ENCODE data around the gene MYO15A. TPM values are rescaled to one million over a fixed set of nuclear protein-coding genes. Genes with fewer than 3 reads are reported as not detected.

Gene MYO15A
- total RNA-seq, 1 donor from 2014 or later, result 0.33 TPM

DNA sequence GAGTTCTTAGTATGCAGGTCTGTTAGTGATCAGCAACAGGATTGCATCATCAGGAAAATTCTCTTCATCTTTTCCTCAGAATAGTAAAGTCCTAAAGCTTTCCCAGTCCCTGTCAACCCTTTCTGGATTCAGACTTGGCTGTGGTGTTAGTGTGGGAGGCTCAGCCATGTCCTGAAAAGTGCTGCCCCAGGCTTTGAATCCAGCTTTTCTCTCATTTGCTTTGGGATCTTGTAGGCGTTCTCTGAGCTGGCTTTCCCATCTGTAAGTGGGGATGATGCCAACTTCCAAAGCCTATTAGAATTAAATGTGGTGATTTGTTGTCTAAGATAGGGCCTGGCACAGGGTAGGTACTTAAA lies 78.0 kb downstream of the MYO15A start:
- DNase-seq (ENCODE audit: low read depth), result no peak
- H3K27me3 ChIP-seq (ENCODE audit: control insufficient read depth, insufficient read depth, low read length), result no peaks in the 10 kb centered on the region
- H3K36me3 ChIP-seq (ENCODE audit: control insufficient read depth, insufficient read depth, low read length), result no peaks in the 10 kb centered on the region
- TF ChIP-seq CTCF (IDR thresholded peaks at IDR 0.05; ENCODE audit: insufficient read depth, low read length, poor library complexity, severe bottlenecking), result no peak
- peak overlapping the region; percentile 83 for H3K4me3 ChIP-seq (ENCODE audit: low read depth, low read length)

- Histone ChIP-seq H3K36me3 (ENCODE audit: control insufficient read depth, insufficient read depth, low read length) (no peaks in the 10 kb centered on the region), H3K4me3 (ENCODE audit: low read depth, low read length) (no peak overlapping the region), H3K27me3 (ENCODE audit: control insufficient read depth, insufficient read depth, low read length) (no peaks in the 10 kb centered on the region)
- no peak for TF ChIP-seq CTCF (IDR thresholded peaks at IDR 0.05; ENCODE audit: insufficient read depth, low read length, poor library complexity, severe bottlenecking)
- no peak for DNase-seq (ENCODE audit: low read depth)
Measured at GRCh38 chr17:18187226-18187625, 78.7 kb downstream of the MYO15A start.

GRCh38 chr17:18187821-18188761 lies 79.5 kb downstream of the MYO15A start:
- H3K27me3 ChIP-seq (ENCODE audit: control insufficient read depth, insufficient read depth, low read length), result no peaks in the 10 kb centered on the region
- TF ChIP-seq CTCF (IDR thresholded peaks at IDR 0.05; ENCODE audit: insufficient read depth, low read length, poor library complexity, severe bottlenecking), result no peak
- peak overlapping the region; percentile 2 for H3K4me3 ChIP-seq (ENCODE audit: low read depth, low read length)
- no peaks in the 10 kb centered on the region for H3K36me3 ChIP-seq (ENCODE audit: control insufficient read depth, insufficient read depth, low read length)
- peak; percentile 44 for DNase-seq (ENCODE audit: low read depth)

DNA sequence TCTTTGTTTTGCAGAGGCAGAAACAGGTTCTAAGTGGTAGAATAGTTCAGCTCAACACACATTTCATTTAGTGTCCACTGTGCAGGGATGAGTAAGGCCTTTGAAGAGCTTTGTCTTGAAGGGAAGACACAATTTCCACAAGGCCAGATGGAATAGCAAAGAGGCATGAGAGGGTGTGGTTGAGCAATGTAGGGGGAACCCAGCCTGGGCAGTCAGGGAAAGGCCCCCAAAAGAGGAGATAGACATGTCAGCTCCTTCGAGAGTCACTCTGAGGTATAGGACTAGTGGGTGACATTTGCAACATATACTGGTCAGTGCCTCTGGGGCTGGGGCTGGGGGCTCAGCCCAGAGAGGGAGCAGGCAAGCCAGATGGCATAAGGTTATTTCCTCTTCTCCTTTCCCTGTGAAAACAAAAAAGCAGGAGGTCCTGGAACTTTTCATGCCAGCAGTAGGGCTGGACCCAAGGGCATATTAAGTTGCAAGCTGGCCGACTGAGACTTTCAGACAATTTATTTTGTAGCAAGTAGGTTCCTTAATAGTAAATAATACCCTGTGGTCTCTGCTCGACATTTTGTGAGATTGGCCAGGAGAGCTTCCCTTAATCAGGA lies 82.2 kb downstream of the MYO15A start:
- H3K4me3 ChIP-seq (ENCODE audit: low read depth, low read length), result no peak overlapping the region
- peaks cover 2% of the 10 kb centered on the region for H3K36me3 ChIP-seq (ENCODE audit: control insufficient read depth, insufficient read depth, low read length)
- H3K27me3 ChIP-seq (ENCODE audit: control insufficient read depth, insufficient read depth, low read length), result no peaks in the 10 kb centered on the region
- no peak for DNase-seq (ENCODE audit: low read depth)
- no peak for TF ChIP-seq CTCF (IDR thresholded peaks at IDR 0.05; ENCODE audit: insufficient read depth, low read length, poor library complexity, severe bottlenecking)

- Histone ChIP-seq H3K4me3 (ENCODE audit: low read depth, low read length) (no peak overlapping the region), H3K36me3 (ENCODE audit: control insufficient read depth, insufficient read depth, low read length) (peaks cover 2% of the 10 kb centered on the region), H3K27me3 (ENCODE audit: control insufficient read depth, insufficient read depth, low read length) (no peaks in the 10 kb centered on the region)
- DNase-seq (ENCODE audit: low read depth), result no peak
- TF ChIP-seq CTCF (IDR thresholded peaks at IDR 0.05; ENCODE audit: insufficient read depth, low read length, poor library complexity, severe bottlenecking), result no peak
Measured at GRCh38 chr17:18191236-18191667, 82.7 kb downstream of the MYO15A start.
